ENCODE measurements around the gene LRP2. TPM values are rescaled to one million over a fixed set of nuclear protein-coding genes. Genes with fewer than 3 reads are reported as not detected.

The LRP2 gene
- total RNA-seq, 1 donor from 2014 or later: not detected

- H3K9me3 Mint-ChIP-seq (ENCODE audit: unreplicated experiment): no peaks in the 10 kb centered on the region
- H3K27me3 Mint-ChIP-seq (ENCODE audit: unreplicated experiment): peaks cover 2% of the 10 kb centered on the region
- no peak overlapping the region for H3K27ac Mint-ChIP-seq (ENCODE audit: unreplicated experiment)
- no peak for DNase-seq
- H3K4me3 Mint-ChIP-seq (ENCODE audit: unreplicated experiment): no peak overlapping the region
- no peaks in the 10 kb centered on the region for H3K4me1 Mint-ChIP-seq (ENCODE audit: low read depth, unreplicated experiment)
- H3K36me3 Mint-ChIP-seq (ENCODE audit: unreplicated experiment): no peaks in the 10 kb centered on the region
- TF ChIP-seq CTCF (IDR thresholded peaks at IDR 0.05; ENCODE audit: partially characterized antibody, unreplicated experiment): no peak
Measured at GRCh38 chr2:169230204-169230603, 132.1 kb downstream of the LRP2 start.

- no peak overlapping the region for H3K27ac Mint-ChIP-seq (ENCODE audit: unreplicated experiment)
- H3K9me3 Mint-ChIP-seq (ENCODE audit: unreplicated experiment): no peaks in the 10 kb centered on the region
- peaks cover 2% of the 10 kb centered on the region for H3K27me3 Mint-ChIP-seq (ENCODE audit: unreplicated experiment)
- no peaks in the 10 kb centered on the region for H3K4me1 Mint-ChIP-seq (ENCODE audit: low read depth, unreplicated experiment)
- no peaks in the 10 kb centered on the region for H3K36me3 Mint-ChIP-seq (ENCODE audit: unreplicated experiment)
- H3K4me3 Mint-ChIP-seq (ENCODE audit: unreplicated experiment): no peak overlapping the region
- TF ChIP-seq CTCF (IDR thresholded peaks at IDR 0.05; ENCODE audit: partially characterized antibody, unreplicated experiment): no peak
- DNase-seq: no peak
Measured at GRCh38 chr2:169229590-169229989, 132.7 kb downstream of the LRP2 start.

- no peaks in the 10 kb centered on the region for H3K9me3 Mint-ChIP-seq (ENCODE audit: unreplicated experiment)
- TF ChIP-seq CTCF (IDR thresholded peaks at IDR 0.05; ENCODE audit: partially characterized antibody, unreplicated experiment): no peak
- DNase-seq: no peak
- peaks cover 2% of the 10 kb centered on the region for H3K27me3 Mint-ChIP-seq (ENCODE audit: unreplicated experiment)
- H3K4me1 Mint-ChIP-seq (ENCODE audit: low read depth, unreplicated experiment): no peaks in the 10 kb centered on the region
- H3K27ac Mint-ChIP-seq (ENCODE audit: unreplicated experiment): no peak overlapping the region
- H3K36me3 Mint-ChIP-seq (ENCODE audit: unreplicated experiment): no peaks in the 10 kb centered on the region
- no peak overlapping the region for H3K4me3 Mint-ChIP-seq (ENCODE audit: unreplicated experiment)
Measured at GRCh38 chr2:169225906-169226305, 136.4 kb downstream of the LRP2 start.

- TF ChIP-seq CTCF (IDR thresholded peaks at IDR 0.05; ENCODE audit: partially characterized antibody, unreplicated experiment): no peak
- Mint-ChIP-seq H3K4me3 (ENCODE audit: unreplicated experiment) (no peak overlapping the region), H3K4me1 (ENCODE audit: low read depth, unreplicated experiment) (no peaks in the 10 kb centered on the region), H3K27me3 (ENCODE audit: unreplicated experiment) (peaks cover 2% of the 10 kb centered on the region), H3K27ac (ENCODE audit: unreplicated experiment) (no peak overlapping the region), H3K36me3 (ENCODE audit: unreplicated experiment) (no peaks in the 10 kb centered on the region), H3K9me3 (ENCODE audit: unreplicated experiment) (no peaks in the 10 kb centered on the region)
- DNase-seq: no peak
Measured at GRCh38 chr2:169225233-169225750, 137.0 kb downstream of the LRP2 start.

GRCh38 chr2:169222665-169223064, 139.7 kb downstream of the LRP2 start:
- no peak for TF ChIP-seq CTCF (IDR thresholded peaks at IDR 0.05; ENCODE audit: partially characterized antibody, unreplicated experiment)
- no peaks in the 10 kb centered on the region for H3K36me3 Mint-ChIP-seq (ENCODE audit: unreplicated experiment)
- no peaks in the 10 kb centered on the region for H3K9me3 Mint-ChIP-seq (ENCODE audit: unreplicated experiment)
- no peaks in the 10 kb centered on the region for H3K27me3 Mint-ChIP-seq (ENCODE audit: unreplicated experiment)
- DNase-seq: no peak
- no peak overlapping the region for H3K4me3 Mint-ChIP-seq (ENCODE audit: unreplicated experiment)
- no peak overlapping the region for H3K27ac Mint-ChIP-seq (ENCODE audit: unreplicated experiment)
- no peaks in the 10 kb centered on the region for H3K4me1 Mint-ChIP-seq (ENCODE audit: low read depth, unreplicated experiment)
